DOHH2 (cell line): Measurements from ENCODE around the gene GAB1.

Source experiments
- H3F3A ChIP-seq: fragments of 200-600 bp; sonication (generic), shearing (Covaris generic); 2 replicates; pipeline ENCODE4 v1.6.0; 2016; ENCODE audit warnings: antibody characterized with exemption, mild to moderate bottlenecking; ENCODE audit not compliant: control insufficient read depth, insufficient read depth
- H3K27ac ChIP-seq: fragments of 200-600 bp; sonication (generic); 2 replicates; pipeline ENCODE4 v1.5.1; 2014; ENCODE audit warnings: low read depth, mild to moderate bottlenecking, low read length, moderate library complexity
- H3K27me3 ChIP-seq: fragments of 200-600 bp; sonication (generic); 2 replicates; pipeline ENCODE4 v1.6.1; 2014; ENCODE audit warnings: mild to moderate bottlenecking, low read length, mixed read lengths; ENCODE audit not compliant: control insufficient read depth
- H3K36me3 ChIP-seq: fragments of 200-600 bp; sonication (generic); 2 replicates; pipeline ENCODE4 v1.6.1; 2014; ENCODE audit warnings: mild to moderate bottlenecking, low read length, moderate library complexity, mixed read lengths; ENCODE audit not compliant: control insufficient read depth
- H3K4me1 ChIP-seq: fragments of 200-600 bp; sonication (generic); 2 replicates; pipeline ENCODE4 v1.6.1; 2014; ENCODE audit warnings: mild to moderate bottlenecking, low read length, mixed read lengths; ENCODE audit not compliant: control insufficient read depth
- H3K4me2 ChIP-seq: fragments of 200-600 bp; sonication (generic); 2 replicates; pipeline ENCODE4 v1.6.0; 2014; ENCODE audit warnings: mild to moderate bottlenecking, low read length, moderate library complexity
- H3K4me3 ChIP-seq: fragments of 200-600 bp; sonication (generic); 2 replicates; pipeline ENCODE4 v1.5.1; 2014; ENCODE audit warnings: mild to moderate bottlenecking, low read length, mixed read lengths
- H3K79me2 ChIP-seq: fragments of 200-600 bp; sonication (generic); 2 replicates; pipeline ENCODE4 v1.6.1; 2014; ENCODE audit warnings: mild to moderate bottlenecking, low read length, mixed read lengths; ENCODE audit not compliant: control insufficient read depth
- H3K9me2 ChIP-seq: fragments of 200-600 bp; sonication (generic); replicated peaks from 2 replicates; pipeline ENCODE4 v1.6.1; 2014; ENCODE audit warnings: mild to moderate bottlenecking, low read length, mixed read lengths; ENCODE audit not compliant: control insufficient read depth
- H3K9me3 ChIP-seq: fragments of 200-600 bp; sonication (generic); 2 replicates; pipeline ENCODE4 v1.6.1; 2014; ENCODE audit warnings: antibody characterized with exemption, low read length, mixed read lengths; ENCODE audit not compliant: control insufficient read depth, insufficient read depth
- H4K20me1 ChIP-seq: fragments of 200-600 bp; sonication (generic); 2 replicates; pipeline ENCODE4 v1.6.0; 2014; ENCODE audit warnings: low read depth, mild to moderate bottlenecking, antibody characterized with exemption, low read length, moderate library complexity; ENCODE audit not compliant: control insufficient read depth, insufficient read depth
- CTCF ChIP-seq: fragments of 200-600 bp; sonication (generic); IDR thresholded peaks from one replicate; pipeline ENCODE4 v1.5.1; 2014; ENCODE audit warnings: antibody characterized with exemption, mild to moderate bottlenecking, low read depth, low read length; ENCODE audit not compliant: poor library complexity, severe bottlenecking
- EZH2phosphoT487 ChIP-seq: fragments of 200-600 bp; sonication (generic); IDR thresholded peaks from 2 replicates; pipeline ENCODE4 v1.6.1; 2017; ENCODE audit warnings: borderline replicate concordance, mild to moderate bottlenecking, antibody characterized with exemption, low read length, moderate library complexity, mixed read lengths

Gene GAB1

GRCh38 chr4:143441109-143441508 is 104.4 kb downstream of the GAB1 start:
- Histone ChIP-seq H3K79me2 (peaks cover 10% of the 10 kb centered on the region), H3K4me1 (peaks cover 56% of the 10 kb centered on the region), H3K36me3 (peaks cover 43% of the 10 kb centered on the region), H3F3A (peaks cover 5% of the 10 kb centered on the region), H3K4me2 (peak overlapping the region; percentile 41), H4K20me1 (no peaks in the 10 kb centered on the region), H3K9me3 (no peaks in the 10 kb centered on the region), H3K4me3 (peak overlapping the region; percentile 25), H3K9me2 (no peaks in the 10 kb centered on the region), H3K27me3 (no peaks in the 10 kb centered on the region), H3K27ac (peak overlapping the region; percentile 55)
- no peak for TF ChIP-seq EZH2phosphoT487
- TF ChIP-seq CTCF = no peak

GRCh38 chr4:143441678-143442077 is 105.0 kb downstream of the GAB1 start:
- Histone ChIP-seq H3K9me2 (no peaks in the 10 kb centered on the region), H3K36me3 (peaks cover 43% of the 10 kb centered on the region), H3K4me3 (peak overlapping the region; percentile 25), H3K9me3 (no peaks in the 10 kb centered on the region), H4K20me1 (no peaks in the 10 kb centered on the region), H3K27ac (peak overlapping the region; percentile 55), H3K4me1 (peaks cover 56% of the 10 kb centered on the region), H3K79me2 (peaks cover 10% of the 10 kb centered on the region), H3K27me3 (no peaks in the 10 kb centered on the region), H3K4me2 (peak overlapping the region; percentile 41), H3F3A (peaks cover 5% of the 10 kb centered on the region)
- TF ChIP-seq EZH2phosphoT487 = no peak
- peak; percentile 53 for TF ChIP-seq CTCF

- Histone ChIP-seq H3F3A (peaks cover 3% of the 10 kb centered on the region), H3K4me1 (peaks cover 51% of the 10 kb centered on the region), H3K9me3 (no peaks in the 10 kb centered on the region), H4K20me1 (no peaks in the 10 kb centered on the region), H3K27ac (peak overlapping the region; percentile 17; the same call in 1 of the 2 replicates), H3K36me3 (peaks cover 30% of the 10 kb centered on the region), H3K79me2 (peaks cover 10% of the 10 kb centered on the region), H3K9me2 (no peaks in the 10 kb centered on the region), H3K27me3 (no peaks in the 10 kb centered on the region), H3K4me2 (peak overlapping the region; percentile 44), H3K4me3 (peak overlapping the region; percentile 20; the same call in 1 of the 2 replicates)
- no peak for TF ChIP-seq EZH2phosphoT487
- no peak for TF ChIP-seq CTCF
Measured at GRCh38 chr4:143443728-143444127, 107.1 kb downstream of the GAB1 start.

- H3K4me3 ChIP-seq = no peak overlapping the region
- no peak overlapping the region for H3K4me2 ChIP-seq
- no peaks in the 10 kb centered on the region for H3K27me3 ChIP-seq
- H3K36me3 ChIP-seq = peaks cover 5% of the 10 kb centered on the region
- H3K9me3 ChIP-seq = no peaks in the 10 kb centered on the region
- H3F3A ChIP-seq = no peaks in the 10 kb centered on the region
- no peaks in the 10 kb centered on the region for H3K4me1 ChIP-seq
- H3K9me2 ChIP-seq = no peaks in the 10 kb centered on the region
- no peaks in the 10 kb centered on the region for H3K79me2 ChIP-seq
- no peak for TF ChIP-seq CTCF
- TF ChIP-seq EZH2phosphoT487 = no peak
- H3K27ac ChIP-seq = no peak overlapping the region
- no peaks in the 10 kb centered on the region for H4K20me1 ChIP-seq
Measured at GRCh38 chr4:143451186-143451585, 114.5 kb downstream of the GAB1 start.
